HG02759 (cell line): ENCODE data around the gene KDR.

ENCODE experiments used
- ATAC-seq: cut with Tn5 transposase; IDR thresholded peaks from one replicate; pipeline ENCODE4 v1.9.1; 2021; ENCODE audit warnings: mild to moderate bottlenecking, moderate library complexity; ENCODE audit not compliant: unreplicated experiment

KDR gene

GRCh38 chr4:55031158-55031557 lies 94.2 kb downstream of the KDR start:
- no peak for ATAC-seq

GRCh38 chr4:55030589-55030988 lies 94.8 kb downstream of the KDR start:
- ATAC-seq = no peak

GRCh38 chr4:55029821-55030503 lies 95.4 kb downstream of the KDR start:
- no peak for ATAC-seq

- no peak for ATAC-seq
These were observed 96.1 kb downstream of the KDR start for GRCh38 chr4:55029321-55029720.
